Hepatocyte (in vitro differentiated cells): ENCODE measurements around the gene ITM2A.

Experiments
- EZH2 ChIP-seq: fragments of 200-600 bp; sonication (generic); IDR thresholded peaks from 2 replicates; pipeline ENCODE4 v1.6.1; 2016; ENCODE audit warnings: antibody characterized with exemption, mild to moderate bottlenecking, borderline replicate concordance
- TF ChIP-seq, protein P1 (sequence below): fragments of 200-600 bp; sonication (generic); IDR thresholded peaks from 2 replicates; pipeline ENCODE4 v1.5.1; 2016; ENCODE audit warnings: antibody characterized with exemption, mild to moderate bottlenecking; ENCODE audit not compliant: poor library complexity

GRCh38 chrX:79375340-79375739 is 8.2 kb upstream of the ITM2A start:
- TF ChIP-seq, protein P1, sequence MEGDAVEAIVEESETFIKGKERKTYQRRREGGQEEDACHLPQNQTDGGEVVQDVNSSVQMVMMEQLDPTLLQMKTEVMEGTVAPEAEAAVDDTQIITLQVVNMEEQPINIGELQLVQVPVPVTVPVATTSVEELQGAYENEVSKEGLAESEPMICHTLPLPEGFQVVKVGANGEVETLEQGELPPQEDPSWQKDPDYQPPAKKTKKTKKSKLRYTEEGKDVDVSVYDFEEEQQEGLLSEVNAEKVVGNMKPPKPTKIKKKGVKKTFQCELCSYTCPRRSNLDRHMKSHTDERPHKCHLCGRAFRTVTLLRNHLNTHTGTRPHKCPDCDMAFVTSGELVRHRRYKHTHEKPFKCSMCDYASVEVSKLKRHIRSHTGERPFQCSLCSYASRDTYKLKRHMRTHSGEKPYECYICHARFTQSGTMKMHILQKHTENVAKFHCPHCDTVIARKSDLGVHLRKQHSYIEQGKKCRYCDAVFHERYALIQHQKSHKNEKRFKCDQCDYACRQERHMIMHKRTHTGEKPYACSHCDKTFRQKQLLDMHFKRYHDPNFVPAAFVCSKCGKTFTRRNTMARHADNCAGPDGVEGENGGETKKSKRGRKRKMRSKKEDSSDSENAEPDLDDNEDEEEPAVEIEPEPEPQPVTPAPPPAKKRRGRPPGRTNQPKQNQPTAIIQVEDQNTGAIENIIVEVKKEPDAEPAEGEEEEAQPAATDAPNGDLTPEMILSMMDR = no peak
- no peak for TF ChIP-seq EZH2
